Right lobe of liver (tissue), 4 donors: ENCODE results near the gene DDIT3.
"Not testable (repeated sequence)": the region's sequence is repeated elsewhere in the genome, so short reads cannot be mapped to it uniquely, and the experiment has no call there.

Experiments
- CTCF ChIP-seq, 4 donors: fragments of 200-600 bp in 3 of 4; fragments of 450-650 bp in 1 of 4; IDR thresholded peaks; one replicate each; pipeline versions ENCODE4 v1.5.1 to v1.8.0; 2016 to 2022; ENCODE audit warnings: antibody characterized with exemption in 4 of 4, mild to moderate bottlenecking in 2 of 4
- POLR2A ChIP-seq: fragments of 450-650 bp; IDR thresholded peaks from one replicate; pipeline ENCODE4 v1.6.1; 2017; ENCODE audit warnings: antibody characterized with exemption, mild to moderate bottlenecking
- donor health status: DM: no; HTN: no; CAD: no.
- donor health status: DM: no; HTN: no; CAD: no.
- donor health status: DM: no; HTN: yes; CAD: no.

- not testable (repeated sequence) for TF ChIP-seq POLR2A; CTCF (IDR thresholded peaks at IDR 0.05)
Observed at GRCh38 chr12:57517718-57518117, 2.6 kb downstream of the DDIT3 start.
